Testis (tissue), 3 donors: ENCODE results near the gene DNAJB6. TPM values are rescaled to one million over a fixed set of nuclear protein-coding genes. Genes with fewer than 3 reads are reported as not detected.

ENCODE experiments used
- DNase-seq: peaks from one replicate; pipeline ENCODE4 v3.0.0-alpha.2; 2019
- H3K27ac ChIP-seq, 2 donors: fragments of 200-600 bp; sonication (generic); one replicate each; pipeline ENCODE4 v1.5.1; 2019
- H3K27me3 ChIP-seq: fragments of 200-600 bp; sonication (generic); one replicate; pipeline ENCODE4 v1.5.1; 2019
- H3K36me3 ChIP-seq: fragments of 200-600 bp; sonication (generic); one replicate; pipeline ENCODE4 v1.5.1; 2017; ENCODE audit warnings: low read depth; ENCODE audit errors: missing control alignments
- H3K4me1 ChIP-seq: fragments of 200-600 bp; sonication (generic); one replicate; pipeline ENCODE4 v1.5.1; 2019
- H3K4me3 ChIP-seq, 2 donors: fragments of 200-600 bp; sonication (generic); one replicate each; pipeline ENCODE4 v1.5.1; 2017 to 2019
- H3K9me3 ChIP-seq: fragments of 200-600 bp; sonication (generic); one replicate; pipeline ENCODE4 v1.5.1; 2017
- POLR2A ChIP-seq: fragments of 450-650 bp; IDR thresholded peaks from one replicate; pipeline ENCODE4 v1.6.1; 2017; ENCODE audit warnings: antibody characterized with exemption, mild to moderate bottlenecking, moderate library complexity
- WGBS, 2 donors: methylation state at CpG; one replicate each; pipeline ENCODE4 v1.1.5; 2018; 5-methylcytosine and 5-hydroxymethylcytosine counted together
- intact Hi-C: fragments of 100-400 bp; cut with DNase I; formaldehyde crosslinking; loops from one replicate; pipeline ENCODE4 v1.15.1; 2023; ENCODE audit warnings: low total_unique reads
- polyA plus RNA-seq: library from polyadenylated mRNA; stranded (reverse); fragments of 350-450 nt; fragmentation: Illumina TruSeq; extraction: RNeasy Lipid Tissue Mini Kit (QIAGEN cat#74804); gene quantifications from one replicate; pipeline ENCODE4 v1.2.3, GENCODE V29; 2014; ENCODE audit warnings: low read depth, low replicate concordance; ENCODE audit not compliant: insufficient read depth
- total RNA-seq, 2 donors: library from RNA; depleted of rRNA; stranded (reverse); fragments of >200 nt; gene quantifications; one replicate each; pipeline ENCODE4 v1.2.3, GENCODE V29; 2016
- TF ChIP-seq, protein P1 (sequence below), 3 experiments: fragments of 450-650 bp in 2 of 3; fragments of 200-600 bp in 1 of 3; sonication (generic) in 1 of 3; IDR thresholded peaks; one replicate each; pipeline ENCODE4 v1.5.1; 2016 to 2019; ENCODE audit warnings: antibody characterized with exemption in 3 of 3, mild to moderate bottlenecking in 2 of 3, moderate library complexity in 1 of 3

The DNAJB6 gene
- total and polyA plus RNA-seq, 3 donors from 2014 or later: 154 to 262 (median 172) TPM

DNA sequence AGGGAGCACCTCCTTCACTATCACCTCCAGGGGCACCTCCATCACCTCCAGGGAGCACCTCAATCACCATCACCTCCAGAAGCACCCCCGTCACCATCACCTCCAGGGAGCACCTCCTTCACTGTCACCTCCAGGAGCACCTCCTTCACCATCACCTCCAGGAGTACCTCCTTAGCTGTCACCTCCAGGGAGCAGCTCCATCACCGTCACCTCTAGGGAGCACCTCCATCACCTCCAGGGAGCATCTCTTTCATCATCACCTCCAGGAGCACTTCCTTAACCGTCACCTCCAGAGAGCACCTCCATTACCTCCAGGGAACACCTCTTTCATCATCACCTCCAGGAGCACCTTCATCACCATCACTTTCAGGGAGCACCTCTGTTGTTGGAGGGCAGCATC, 103.0 kb downstream of the DNAJB6 start:
- intact Hi-C loops: no loop called here
- no peak for DNase-seq

DNA sequence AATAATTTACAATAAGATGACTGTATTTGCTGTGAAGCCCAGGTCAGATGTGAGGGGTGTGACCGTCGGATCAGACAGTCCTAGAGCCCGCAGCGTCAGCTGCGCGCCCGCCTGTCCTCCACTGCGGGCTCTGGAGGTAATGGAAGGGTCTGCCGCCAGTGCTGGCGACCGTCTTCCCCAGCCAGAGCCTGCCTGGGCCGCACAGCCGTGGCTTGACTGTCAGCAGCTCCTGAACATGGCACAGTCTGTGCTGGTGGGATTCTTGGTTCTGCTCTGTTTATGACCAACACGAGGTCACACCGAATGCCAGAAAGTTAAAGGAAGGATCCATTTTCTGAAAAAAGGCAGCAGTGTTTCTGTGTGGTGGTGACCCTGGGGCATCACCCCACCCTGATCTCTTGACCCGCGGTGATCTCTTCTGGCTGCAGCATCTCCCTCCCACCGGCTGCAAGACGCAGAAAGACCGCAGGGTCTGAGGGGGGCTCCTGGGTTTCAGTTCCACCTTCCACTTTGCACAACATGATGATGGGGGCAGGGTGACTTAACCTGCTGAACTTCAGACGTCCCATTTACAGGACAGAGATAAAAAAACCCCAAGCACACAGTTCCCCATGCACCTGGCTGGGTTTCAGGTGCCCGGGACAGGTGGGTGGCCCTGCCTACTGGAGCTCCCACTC, 103.7 kb downstream of the DNAJB6 start:
- Histone ChIP-seq H3K27me3 (no peaks in the 10 kb centered on the region), H3K9me3 (no peaks in the 10 kb centered on the region), H3K36me3 (no peaks in the 10 kb centered on the region), H3K4me1 (no peaks in the 10 kb centered on the region), H3K4me3 (peak overlapping the region; percentile 26 to 29), H3K27ac (peak overlapping the region in 1 of 2 donors; percentile 6)
- TF ChIP-seq, protein P1, sequence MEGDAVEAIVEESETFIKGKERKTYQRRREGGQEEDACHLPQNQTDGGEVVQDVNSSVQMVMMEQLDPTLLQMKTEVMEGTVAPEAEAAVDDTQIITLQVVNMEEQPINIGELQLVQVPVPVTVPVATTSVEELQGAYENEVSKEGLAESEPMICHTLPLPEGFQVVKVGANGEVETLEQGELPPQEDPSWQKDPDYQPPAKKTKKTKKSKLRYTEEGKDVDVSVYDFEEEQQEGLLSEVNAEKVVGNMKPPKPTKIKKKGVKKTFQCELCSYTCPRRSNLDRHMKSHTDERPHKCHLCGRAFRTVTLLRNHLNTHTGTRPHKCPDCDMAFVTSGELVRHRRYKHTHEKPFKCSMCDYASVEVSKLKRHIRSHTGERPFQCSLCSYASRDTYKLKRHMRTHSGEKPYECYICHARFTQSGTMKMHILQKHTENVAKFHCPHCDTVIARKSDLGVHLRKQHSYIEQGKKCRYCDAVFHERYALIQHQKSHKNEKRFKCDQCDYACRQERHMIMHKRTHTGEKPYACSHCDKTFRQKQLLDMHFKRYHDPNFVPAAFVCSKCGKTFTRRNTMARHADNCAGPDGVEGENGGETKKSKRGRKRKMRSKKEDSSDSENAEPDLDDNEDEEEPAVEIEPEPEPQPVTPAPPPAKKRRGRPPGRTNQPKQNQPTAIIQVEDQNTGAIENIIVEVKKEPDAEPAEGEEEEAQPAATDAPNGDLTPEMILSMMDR (IDR thresholded peaks at IDR 0.05): no peak
- no peak for TF ChIP-seq POLR2A
- DNase-seq: no peak
- 72 to 79% methylated on average over 15 to 22 of the region's 22 CpGs for WGBS, 2 donors
- intact Hi-C loops: no loop called here

More for the DNA sequence above, 103.0 kb downstream of the DNAJB6 start:
- Histone ChIP-seq H3K9me3 (no peaks in the 10 kb centered on the region), H3K4me3 (no peak overlapping the region), H3K4me1 (no peaks in the 10 kb centered on the region), H3K27me3 (no peaks in the 10 kb centered on the region), H3K36me3 (no peaks in the 10 kb centered on the region), H3K27ac (no peak overlapping the region)
- no peak for TF ChIP-seq POLR2A
- TF ChIP-seq, protein P1 (IDR thresholded peaks at IDR 0.05): no peak
- 68 to 83% methylated on average over 3 of the region's 3 CpGs for WGBS, 2 donors

DNA sequence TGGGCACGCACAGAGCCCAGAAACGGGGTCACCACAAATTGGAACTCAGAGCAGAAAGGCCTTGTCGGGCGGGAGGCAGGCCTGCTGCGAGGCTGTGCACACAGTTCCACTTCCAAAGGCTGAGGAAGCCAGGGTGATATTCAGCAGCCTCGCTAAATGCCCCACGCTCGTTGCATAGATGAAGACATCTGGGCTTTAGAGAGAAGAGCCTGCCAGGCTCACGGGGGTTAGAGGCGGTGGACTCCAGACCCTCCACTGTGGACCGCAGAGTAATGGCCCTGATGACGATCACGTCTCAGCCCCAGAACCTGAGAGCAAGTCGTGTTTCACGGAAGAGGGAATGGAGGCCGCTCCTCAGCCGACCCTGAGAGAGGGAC, 104.2 kb downstream of the DNAJB6 start:
- H3K4me3 ChIP-seq: peak overlapping the region; percentile 26 to 29
- TF ChIP-seq, protein P1 (IDR thresholded peaks at IDR 0.05): no peak
- no peak for TF ChIP-seq POLR2A
- peak overlapping the region in 1 of 2 donors; percentile 6 for H3K27ac ChIP-seq
- no peaks in the 10 kb centered on the region for H3K4me1 ChIP-seq
- H3K9me3 ChIP-seq: no peaks in the 10 kb centered on the region
- no peaks in the 10 kb centered on the region for H3K27me3 ChIP-seq
- intact Hi-C loops: no loop called here
- no peaks in the 10 kb centered on the region for H3K36me3 ChIP-seq
- WGBS, 2 donors: 67 to 83% methylated on average over 15 to 17 of the region's 17 CpGs
- peak; percentile 18 for DNase-seq

DNA sequence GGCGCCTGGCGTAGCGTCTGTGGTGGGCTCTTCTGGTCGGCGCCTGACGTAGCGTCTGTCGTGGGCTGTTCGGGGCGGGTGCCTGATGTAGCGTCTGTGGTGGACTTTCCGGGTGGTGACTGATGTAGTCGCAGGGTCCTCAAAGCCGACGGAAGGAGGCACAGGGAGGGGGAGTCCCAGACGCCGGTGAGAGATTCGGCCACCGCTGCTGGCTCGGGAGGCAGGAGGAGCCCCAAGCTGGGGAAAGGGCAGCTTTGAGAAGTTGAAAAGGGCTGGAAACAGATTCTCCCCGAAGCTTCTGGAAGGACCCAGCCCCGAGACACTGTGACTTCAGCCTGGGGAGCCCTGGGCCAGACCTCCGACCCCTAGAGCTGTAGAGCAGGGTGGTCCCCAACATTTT, 105.7 kb downstream of the DNAJB6 start:
- H3K4me1 ChIP-seq: no peaks in the 10 kb centered on the region
- H3K9me3 ChIP-seq: no peaks in the 10 kb centered on the region
- no peak for DNase-seq
- H3K27ac ChIP-seq: peak overlapping the region in 1 of 2 donors; percentile 25
- no peaks in the 10 kb centered on the region for H3K27me3 ChIP-seq
- H3K4me3 ChIP-seq: peak overlapping the region; percentile 26 to 29
- intact Hi-C loops: no loop called here
- TF ChIP-seq, protein P1 (IDR thresholded peaks at IDR 0.05): no peak
- TF ChIP-seq POLR2A: no peak
- 73 to 88% methylated on average over 18 to 23 of the region's 23 CpGs for WGBS, 2 donors
- no peaks in the 10 kb centered on the region for H3K36me3 ChIP-seq
